Activated T-helper 1 cell treated with anti-CD3 and anti-CD28 coated beads, Interleukin-12 subunit alpha, Interleukin-12 subunit beta, Interleukin-2, Interleukin-4 antibody, amounts not matched to agents 30 ng/mL and 10 ng/mL and 1 ng/mL, durations not matched to agents 14 hours and 24 hours and 36 hours (primary cell): Measurements from ENCODE around the gene RMI1. TPM values are rescaled to one million over a fixed set of nuclear protein-coding genes. Genes with fewer than 3 reads are reported as not detected.

Experiments used
- DNase-seq: peaks from one replicate; pipeline ENCODE4 v3.0.0; 2021; ENCODE audit warnings: low spot score
- H3K27ac Mint-ChIP-seq: one replicate; pipeline ENCODE4 v1.8.0; 2021; ENCODE audit warnings: mild to moderate bottlenecking, mixed read lengths
- H3K27me3 Mint-ChIP-seq: one replicate; pipeline ENCODE4 v1.8.0; 2022; ENCODE audit warnings: mild to moderate bottlenecking, moderate library complexity, mixed read lengths; ENCODE audit not compliant: insufficient read depth
- H3K36me3 Mint-ChIP-seq: one replicate; pipeline ENCODE4 v1.8.0; 2021; ENCODE audit warnings: low read depth, mixed read lengths
- H3K4me1 Mint-ChIP-seq: one replicate; pipeline ENCODE4 v1.8.0; 2021; ENCODE audit warnings: low read depth, mixed read lengths
- H3K4me3 Mint-ChIP-seq: one replicate; pipeline ENCODE4 v1.8.0; 2021; ENCODE audit warnings: mild to moderate bottlenecking, moderate library complexity, mixed read lengths
- H3K9me3 Mint-ChIP-seq: one replicate; pipeline ENCODE4 v1.8.0; 2021; ENCODE audit warnings: mixed read lengths
- intact Hi-C: fragments of 100-400 bp; cut with micrococcal nuclease; formaldehyde crosslinking; loops from one replicate; pipeline ENCODE4 v1.15.1; 2024
- total RNA-seq: library from RNA; stranded (reverse); gene quantifications from 2 replicates; pipeline ENCODE4 v1.2.3, GENCODE V29; 2022

The RMI1 gene
- total RNA-seq, 1 donor from 2014 or later: 25.6 TPM

DNA sequence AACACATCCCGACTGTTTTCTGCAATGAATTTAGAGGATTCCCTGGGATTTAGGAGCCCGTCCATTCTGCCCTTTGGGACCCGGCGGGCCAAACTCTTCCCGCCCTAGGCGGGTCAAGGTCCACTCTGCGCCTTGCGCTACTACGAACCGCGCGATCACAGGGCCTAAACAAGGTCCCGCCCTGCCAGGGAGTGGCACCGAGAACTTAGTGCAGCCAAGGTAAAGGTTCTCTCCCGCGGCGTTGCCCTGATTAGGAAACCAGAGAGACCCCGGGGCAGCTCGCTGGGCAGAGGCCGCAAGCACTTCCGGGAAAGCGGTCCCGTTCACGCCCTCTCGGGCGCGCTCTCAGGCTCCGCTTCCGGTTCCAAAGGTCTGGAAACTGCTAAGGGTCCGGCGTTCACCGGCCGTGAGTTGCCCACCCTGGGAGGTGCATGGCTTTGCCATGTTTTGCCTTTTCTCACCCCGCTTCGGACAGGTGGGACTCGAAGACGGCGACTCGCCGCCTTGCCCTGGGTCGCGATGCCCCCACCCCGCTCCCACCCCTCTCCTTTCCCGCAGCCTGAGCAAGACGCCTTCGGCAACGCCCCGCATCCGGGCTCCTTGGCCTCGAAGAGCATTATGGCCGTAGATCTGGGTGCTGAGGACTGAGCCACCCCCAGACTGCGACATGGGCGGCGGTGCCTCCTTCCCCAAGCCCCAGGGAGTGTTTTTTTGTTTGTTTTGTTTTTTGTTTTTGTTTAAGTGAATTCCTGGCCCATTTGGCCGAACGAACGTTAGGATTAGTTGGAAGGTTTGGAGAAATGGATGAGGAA is 24.0 kb upstream of the RMI1 start:
- Mint-ChIP-seq H3K27me3 (no peaks in the 10 kb centered on the region), H3K9me3 (no peaks in the 10 kb centered on the region), H3K27ac (peak overlapping the region; percentile 94), H3K4me1 (peaks cover 17% of the 10 kb centered on the region), H3K4me3 (peak overlapping the region; percentile 92), H3K36me3 (peaks cover 7% of the 10 kb centered on the region)
- peak; percentile 64 for DNase-seq
- intact Hi-C loops: loop anchor here (1.0 kb wide), 4 partner anchors 9 to 333 kb away; partner anchors contain the start of genes HNRNPK, IDNK, KIF27 and RMI1

DNA sequence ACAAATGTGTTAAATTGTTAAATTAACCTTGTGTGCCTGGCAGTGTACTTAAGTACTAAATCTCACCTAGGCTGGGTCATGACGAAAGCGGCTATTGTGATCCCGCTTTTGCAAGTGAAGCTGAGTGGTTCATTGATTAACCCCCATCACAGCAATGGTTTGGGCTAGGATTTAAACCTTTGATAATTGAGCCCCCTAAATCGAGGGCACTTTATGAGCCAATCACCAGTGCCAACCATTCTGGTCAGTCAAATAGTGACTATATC is 23.4 kb upstream of the RMI1 start:
- intact Hi-C loops: no loop called here
- peak overlapping the region; percentile 77 for H3K27ac Mint-ChIP-seq
- no peaks in the 10 kb centered on the region for H3K9me3 Mint-ChIP-seq
- peaks cover 17% of the 10 kb centered on the region for H3K4me1 Mint-ChIP-seq
- DNase-seq: no peak
- H3K36me3 Mint-ChIP-seq: peaks cover 7% of the 10 kb centered on the region
- H3K27me3 Mint-ChIP-seq: no peaks in the 10 kb centered on the region
- H3K4me3 Mint-ChIP-seq: peak overlapping the region; percentile 92

DNA sequence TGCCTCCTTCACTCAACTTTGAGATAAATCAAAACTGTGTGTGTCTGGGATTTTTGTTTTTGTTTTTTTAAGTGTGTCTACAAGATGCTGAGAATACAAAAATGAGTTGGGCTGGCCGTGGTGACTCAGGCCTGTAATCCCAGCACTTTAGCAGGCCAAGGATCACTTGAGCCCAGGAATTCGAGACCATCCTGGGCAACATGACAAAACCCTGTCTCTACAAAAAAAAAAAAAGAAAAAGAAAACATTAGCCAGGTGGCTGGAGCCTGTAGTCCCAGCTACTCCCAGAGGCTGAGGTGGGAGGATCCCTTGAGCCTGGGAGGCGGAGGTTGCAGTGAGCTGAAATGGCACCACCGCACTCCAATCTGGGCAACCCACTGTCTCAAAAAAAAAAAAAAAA is 21.5 kb upstream of the RMI1 start:
- no peak for DNase-seq
- peaks cover 17% of the 10 kb centered on the region for H3K4me1 Mint-ChIP-seq
- peak overlapping the region; percentile 21 for H3K4me3 Mint-ChIP-seq
- H3K9me3 Mint-ChIP-seq: no peaks in the 10 kb centered on the region
- H3K36me3 Mint-ChIP-seq: peaks cover 7% of the 10 kb centered on the region
- no peaks in the 10 kb centered on the region for H3K27me3 Mint-ChIP-seq
- no peak overlapping the region for H3K27ac Mint-ChIP-seq
- intact Hi-C loops: no loop called here

DNA sequence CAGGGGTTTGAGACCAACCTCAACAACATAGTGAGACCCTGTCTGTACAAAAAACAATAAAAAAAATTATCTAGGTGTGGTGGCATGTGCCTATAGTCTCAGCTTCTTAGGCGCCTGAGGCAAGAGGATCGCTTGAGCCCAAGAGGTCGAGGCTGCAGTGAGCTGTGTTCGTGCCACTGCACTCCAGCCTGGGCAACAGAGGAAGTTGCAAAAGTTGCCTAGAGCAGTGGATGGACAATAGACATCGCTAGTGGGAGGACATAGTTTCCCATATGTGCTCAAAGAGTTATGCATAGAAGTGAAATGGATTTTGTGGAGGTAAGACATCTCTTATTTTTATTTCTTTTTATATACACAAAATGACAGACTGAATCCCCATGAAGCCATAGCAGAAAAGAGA is 19.6 kb upstream of the RMI1 start:
- H3K9me3 Mint-ChIP-seq: no peaks in the 10 kb centered on the region
- H3K36me3 Mint-ChIP-seq: peaks cover 9% of the 10 kb centered on the region
- intact Hi-C loops: no loop called here
- peaks cover 9% of the 10 kb centered on the region for H3K4me1 Mint-ChIP-seq
- no peak overlapping the region for H3K4me3 Mint-ChIP-seq
- no peaks in the 10 kb centered on the region for H3K27me3 Mint-ChIP-seq
- no peak for DNase-seq
- H3K27ac Mint-ChIP-seq: no peak overlapping the region

DNA sequence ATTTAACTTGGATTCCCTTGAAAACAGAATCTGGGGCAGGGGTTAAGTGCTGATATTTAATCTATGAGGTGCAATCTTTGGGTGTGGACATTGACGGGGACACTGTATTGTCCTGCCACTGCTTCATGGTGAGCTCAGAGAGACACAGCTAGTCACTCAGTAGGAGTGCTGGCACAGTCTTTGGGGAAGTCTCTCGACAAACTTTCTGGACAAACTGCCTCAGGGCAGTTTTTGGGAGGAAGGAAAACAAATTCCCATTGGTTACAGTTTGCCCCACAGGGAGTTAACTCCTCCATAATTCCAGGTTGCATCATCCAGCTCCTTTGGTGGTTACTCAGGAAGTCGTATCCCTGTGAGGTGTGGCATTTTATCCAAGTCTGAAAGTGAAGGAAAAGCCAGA is 18.4 kb upstream of the RMI1 start:
- H3K4me3 Mint-ChIP-seq: no peak overlapping the region
- no peaks in the 10 kb centered on the region for H3K27me3 Mint-ChIP-seq
- peaks cover 2% of the 10 kb centered on the region for H3K4me1 Mint-ChIP-seq
- intact Hi-C loops: no loop called here
- H3K36me3 Mint-ChIP-seq: peaks cover 14% of the 10 kb centered on the region
- H3K27ac Mint-ChIP-seq: no peak overlapping the region
- H3K9me3 Mint-ChIP-seq: no peaks in the 10 kb centered on the region
- no peak for DNase-seq

DNA sequence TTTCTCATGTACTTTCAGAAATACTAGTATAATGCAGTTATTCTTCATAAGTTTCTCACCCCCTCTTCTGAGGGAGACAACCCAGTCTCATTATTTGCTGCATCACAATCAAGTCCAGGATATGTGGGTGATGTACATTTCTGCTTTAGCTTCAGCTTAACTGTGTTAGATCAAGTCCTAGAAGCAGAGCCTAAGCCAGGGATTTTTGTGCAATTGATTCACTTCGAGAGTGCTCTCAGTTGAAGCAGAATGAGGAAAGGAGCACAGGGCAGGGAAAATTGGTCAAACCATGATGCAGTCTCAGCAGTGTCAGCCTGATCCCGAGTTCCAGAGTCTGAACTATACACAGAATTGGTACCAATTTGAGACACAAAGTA is 15.6 kb upstream of the RMI1 start:
- peaks cover 35% of the 10 kb centered on the region for H3K36me3 Mint-ChIP-seq
- H3K4me1 Mint-ChIP-seq: peaks cover 11% of the 10 kb centered on the region
- no peaks in the 10 kb centered on the region for H3K9me3 Mint-ChIP-seq
- no peaks in the 10 kb centered on the region for H3K27me3 Mint-ChIP-seq
- intact Hi-C loops: loop anchor here (1.0 kb wide), 1 partner anchor 9 kb away; a partner anchor contains a TSS
- no peak overlapping the region for H3K27ac Mint-ChIP-seq
- H3K4me3 Mint-ChIP-seq: no peak overlapping the region
- DNase-seq: no peak

DNA sequence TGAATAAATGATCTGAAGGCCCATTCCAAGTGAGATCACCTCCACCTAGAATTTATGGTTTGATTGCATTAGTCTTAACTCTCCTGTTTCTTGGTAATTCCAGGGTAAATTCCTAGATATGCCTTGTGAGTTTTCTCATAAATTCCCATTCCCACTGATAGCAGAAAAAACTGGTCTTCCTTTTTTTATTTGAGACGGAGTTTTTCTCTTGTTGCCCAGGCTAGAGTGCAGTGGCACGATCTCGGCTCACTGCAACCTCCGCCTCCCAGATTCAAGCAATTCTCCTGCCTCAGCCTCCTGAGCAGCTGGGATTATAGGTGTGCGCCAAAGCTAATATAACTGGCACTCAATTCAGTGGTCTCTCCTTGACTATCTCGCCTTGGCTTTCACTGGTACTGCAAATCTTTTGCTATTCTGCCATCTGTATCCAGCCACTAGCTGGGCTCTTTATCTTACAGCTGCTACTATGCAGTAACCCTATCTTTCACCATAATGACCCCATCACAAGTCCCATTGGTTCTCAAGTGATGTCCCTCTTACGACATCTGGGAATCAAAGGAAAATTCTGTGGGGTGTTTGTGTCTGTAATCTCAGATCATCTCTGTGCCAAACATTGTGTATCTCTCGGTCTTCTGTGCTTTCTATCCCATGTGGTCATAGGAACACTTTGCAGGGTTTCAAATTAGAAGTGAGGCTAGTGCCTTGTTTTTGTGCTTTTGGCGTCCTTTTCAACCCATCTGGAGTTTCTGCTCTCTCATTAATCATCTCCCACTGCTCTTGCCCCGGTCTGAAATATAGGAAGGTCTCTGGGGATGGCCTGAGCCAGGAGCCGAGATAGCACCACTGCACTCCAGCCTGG is 15.0 kb upstream of the RMI1 start:
- DNase-seq: no peak

DNA sequence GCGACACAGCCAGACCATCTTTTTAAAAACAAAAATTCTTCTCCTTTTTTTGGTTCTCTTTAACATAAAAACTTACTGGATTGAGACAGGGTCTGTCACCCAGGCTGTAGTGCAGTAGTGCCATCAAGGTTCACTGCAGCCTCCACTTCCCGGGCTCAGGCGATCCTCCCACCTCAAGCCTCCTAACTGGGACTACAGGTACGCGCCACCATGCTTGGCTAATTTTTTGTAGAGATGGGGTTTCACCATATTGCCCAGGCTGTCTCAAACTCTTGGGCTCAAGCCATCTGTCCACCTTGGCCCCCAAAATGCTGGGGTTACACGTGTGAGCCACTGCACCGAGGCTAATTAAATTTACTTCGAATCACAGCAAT is 14.4 kb upstream of the RMI1 start:
- H3K27me3 Mint-ChIP-seq: no peaks in the 10 kb centered on the region
- peaks cover 46% of the 10 kb centered on the region for H3K36me3 Mint-ChIP-seq
- intact Hi-C loops: no loop called here
- peaks cover 21% of the 10 kb centered on the region for H3K4me1 Mint-ChIP-seq
- no peak overlapping the region for H3K4me3 Mint-ChIP-seq
- no peak overlapping the region for H3K27ac Mint-ChIP-seq
- no peaks in the 10 kb centered on the region for H3K9me3 Mint-ChIP-seq
- DNase-seq: no peak

More for the DNA sequence above, 15.0 kb upstream of the RMI1 start:
- intact Hi-C loops: loop anchor here (1.0 kb wide), 1 partner anchor 9 kb away; a partner anchor contains a TSS
- Mint-ChIP-seq H3K4me1 (peaks cover 17% of the 10 kb centered on the region), H3K27me3 (no peaks in the 10 kb centered on the region), H3K9me3 (no peaks in the 10 kb centered on the region), H3K36me3 (peaks cover 42% of the 10 kb centered on the region), H3K27ac (peak overlapping the region; percentile 72), H3K4me3 (no peak overlapping the region)

DNA sequence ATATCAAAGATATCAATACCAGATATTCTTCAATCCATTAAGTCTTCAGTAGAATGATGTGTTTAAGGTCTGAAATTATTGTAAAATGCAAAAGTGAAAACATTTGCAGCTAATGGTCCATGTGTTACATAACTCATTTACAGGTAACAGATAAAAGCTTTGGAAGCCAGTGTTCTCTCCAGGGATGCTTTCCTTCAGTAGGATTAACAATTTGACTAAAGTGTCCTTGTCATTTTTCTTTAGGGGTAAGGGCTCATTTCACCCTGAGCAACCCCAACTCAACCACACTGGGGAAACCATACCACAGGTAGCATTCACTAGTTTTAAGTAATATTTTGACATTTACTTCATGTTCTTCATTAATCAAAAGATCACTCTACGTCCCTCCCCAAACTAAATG is 13.5 kb upstream of the RMI1 start:
- intact Hi-C loops: loop anchor here (1.0 kb wide), 1 partner anchor 11 kb away; no protein-coding TSS in a partner anchor
- Mint-ChIP-seq H3K4me1 (peaks cover 29% of the 10 kb centered on the region), H3K27me3 (no peaks in the 10 kb centered on the region), H3K4me3 (no peak overlapping the region), H3K36me3 (peaks cover 55% of the 10 kb centered on the region), H3K27ac (peak overlapping the region; percentile 31), H3K9me3 (no peaks in the 10 kb centered on the region)
- DNase-seq: no peak

DNA sequence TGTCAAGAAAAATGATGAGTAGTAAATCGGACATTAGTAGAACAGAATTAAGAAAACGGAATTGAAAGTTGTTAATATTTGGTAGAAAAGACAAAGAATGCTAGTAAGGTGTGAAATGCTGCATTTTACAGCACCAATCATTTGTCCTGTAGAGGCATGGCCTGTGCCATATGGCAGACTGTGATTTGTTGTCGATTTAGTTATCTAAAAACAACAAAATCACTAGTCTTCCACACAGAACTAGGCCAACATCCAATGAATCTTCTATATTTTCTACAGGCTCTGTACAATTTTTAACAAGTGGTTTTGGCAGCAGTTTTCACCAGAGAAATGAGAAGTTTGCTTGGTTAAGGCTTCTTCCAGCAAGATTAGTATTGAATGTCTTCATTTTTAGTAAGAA is 11.0 kb upstream of the RMI1 start:
- no peak for DNase-seq
- Mint-ChIP-seq H3K9me3 (no peaks in the 10 kb centered on the region), H3K4me1 (peaks cover 38% of the 10 kb centered on the region), H3K27ac (no peak overlapping the region), H3K4me3 (no peak overlapping the region), H3K27me3 (no peaks in the 10 kb centered on the region), H3K36me3 (peaks cover 69% of the 10 kb centered on the region)
- intact Hi-C loops: loop anchor here (1.0 kb wide), 1 partner anchor 10 kb away; no protein-coding TSS in a partner anchor

DNA sequence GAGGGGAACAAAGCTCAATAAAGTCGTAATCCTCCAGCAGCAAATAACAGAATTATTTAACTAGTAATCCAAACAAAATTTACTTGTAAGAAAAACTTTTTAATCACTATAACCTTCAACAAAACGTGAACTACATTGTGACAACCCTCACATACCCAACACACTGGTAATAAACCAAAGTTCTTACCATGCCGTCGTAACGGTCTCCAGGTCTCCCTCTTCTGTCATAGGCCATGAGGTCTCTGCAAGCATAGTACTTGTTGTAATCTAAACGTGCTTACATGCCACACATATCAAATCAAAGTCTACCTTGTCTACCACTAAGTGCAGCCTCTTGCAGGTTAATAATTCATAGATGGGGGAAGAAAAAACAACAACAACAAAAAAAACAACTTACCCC is 9.1 kb upstream of the RMI1 start:
- H3K4me3 Mint-ChIP-seq: no peak overlapping the region
- intact Hi-C loops: no loop called here
- H3K36me3 Mint-ChIP-seq: peaks cover 78% of the 10 kb centered on the region
- no peak overlapping the region for H3K27ac Mint-ChIP-seq
- DNase-seq: no peak
- H3K27me3 Mint-ChIP-seq: no peaks in the 10 kb centered on the region
- H3K4me1 Mint-ChIP-seq: peaks cover 57% of the 10 kb centered on the region
- no peaks in the 10 kb centered on the region for H3K9me3 Mint-ChIP-seq

DNA sequence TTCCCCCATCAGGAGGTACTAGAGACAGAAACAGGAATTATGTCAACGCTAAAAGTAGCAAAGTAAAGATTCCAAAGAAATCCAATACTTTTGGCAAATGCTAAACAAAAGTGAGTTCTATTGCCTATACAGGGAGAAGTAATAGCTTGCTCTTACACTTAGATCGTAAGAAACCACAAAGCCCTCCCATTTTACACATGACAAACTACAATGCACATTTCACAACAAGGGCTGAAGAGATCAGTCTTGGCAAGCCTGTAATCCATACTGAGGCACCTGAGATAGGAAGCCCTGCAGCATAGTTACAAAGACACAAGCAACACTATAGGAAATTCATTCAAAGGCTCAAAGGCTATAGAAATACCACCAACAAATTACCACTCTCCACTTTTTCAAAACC is 8.3 kb upstream of the RMI1 start:
- no peak for DNase-seq
- H3K4me3 Mint-ChIP-seq: no peak overlapping the region
- no peak overlapping the region for H3K27ac Mint-ChIP-seq
- H3K27me3 Mint-ChIP-seq: no peaks in the 10 kb centered on the region
- H3K36me3 Mint-ChIP-seq: peaks cover 80% of the 10 kb centered on the region
- no peaks in the 10 kb centered on the region for H3K9me3 Mint-ChIP-seq
- intact Hi-C loops: no loop called here
- H3K4me1 Mint-ChIP-seq: peaks cover 65% of the 10 kb centered on the region

DNA sequence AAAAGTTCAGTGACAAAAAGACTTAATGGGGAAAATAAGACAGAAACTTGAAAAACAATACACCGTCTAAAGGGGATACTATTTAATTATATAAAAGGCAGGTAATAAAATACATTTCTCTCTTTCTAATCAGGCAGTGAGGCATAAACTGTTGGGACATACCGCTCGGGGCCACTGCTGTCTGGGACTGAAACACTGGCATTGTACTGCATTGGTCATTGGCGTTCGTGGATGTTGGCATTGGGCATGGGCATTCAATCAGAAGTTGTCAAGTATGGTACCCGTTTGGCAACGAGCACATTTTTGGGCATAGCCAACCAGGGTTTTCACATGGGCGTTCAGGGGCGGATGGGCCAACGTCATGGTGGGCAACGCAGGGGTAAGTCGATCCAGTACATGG is 5.3 kb upstream of the RMI1 start:
- Mint-ChIP-seq H3K36me3 (peaks cover 75% of the 10 kb centered on the region), H3K27ac (peak overlapping the region; percentile 25), H3K9me3 (no peaks in the 10 kb centered on the region), H3K4me1 (peaks cover 61% of the 10 kb centered on the region), H3K27me3 (no peaks in the 10 kb centered on the region), H3K4me3 (peak overlapping the region; percentile 46)
- intact Hi-C loops: loop anchor here (5.0 kb wide), 1 partner anchor 1832 kb away; no protein-coding TSS in a partner anchor
- no peak for DNase-seq
